Upper lobe of right lung (tissue), 1 donor: ENCODE results near the gene CPN2. TPM values are rescaled to one million over a fixed set of nuclear protein-coding genes. Genes with fewer than 3 reads are reported as not detected.

Experiments used
- ATAC-seq: fragments of 200-7000 bp; cut with Tn5 transposase; one replicate; pipeline ENCODE4 v1.9.1; 2020; ENCODE audit warnings: mild to moderate bottlenecking, moderate library complexity
- DNase-seq: peaks from one replicate; pipeline ENCODE4 v3.0.0-alpha.2; 2020
- H3K27ac ChIP-seq: fragments of 200-600 bp; one replicate; pipeline ENCODE4 v1.8.0; 2022
- H3K27me3 ChIP-seq: fragments of 200-600 bp; one replicate; pipeline ENCODE4 v1.8.0; 2022; ENCODE audit warnings: mild to moderate bottlenecking
- H3K36me3 ChIP-seq: fragments of 200-600 bp; one replicate; pipeline ENCODE4 v1.8.0; 2022
- H3K4me1 ChIP-seq: fragments of 200-600 bp; one replicate; pipeline ENCODE4 v1.8.0; 2022
- H3K4me3 ChIP-seq: fragments of 200-600 bp; one replicate; pipeline ENCODE4 v1.8.0; 2022; ENCODE audit warnings: mild to moderate bottlenecking
- H3K9me3 ChIP-seq: fragments of 200-600 bp; one replicate; pipeline ENCODE4 v1.8.0; 2022
- intact Hi-C: fragments of 100-400 bp; cut with DNase I; formaldehyde crosslinking; loops from one replicate; pipeline ENCODE4 v1.11.0; 2022
- total RNA-seq: library from RNA; stranded (reverse); fragmentation: NEBNext Ultra II Directional; extraction: Animal tissue kit (Norgen Biotek cat#: 25700); gene quantifications from one replicate; pipeline ENCODE4 v1.2.1, GENCODE V29; 2021
- TF ChIP-seq, protein P1 (sequence below): fragments of 200-600 bp; IDR thresholded peaks from one replicate; pipeline ENCODE4 v1.8.0; 2022; ENCODE audit warnings: antibody characterized with exemption
- donor health status: DM: no; HTN: yes; CAD: no; lungs with severe emphysema.

CPN2 gene
- total RNA-seq, 1 donor from 2014 or later = not detected

DNA sequence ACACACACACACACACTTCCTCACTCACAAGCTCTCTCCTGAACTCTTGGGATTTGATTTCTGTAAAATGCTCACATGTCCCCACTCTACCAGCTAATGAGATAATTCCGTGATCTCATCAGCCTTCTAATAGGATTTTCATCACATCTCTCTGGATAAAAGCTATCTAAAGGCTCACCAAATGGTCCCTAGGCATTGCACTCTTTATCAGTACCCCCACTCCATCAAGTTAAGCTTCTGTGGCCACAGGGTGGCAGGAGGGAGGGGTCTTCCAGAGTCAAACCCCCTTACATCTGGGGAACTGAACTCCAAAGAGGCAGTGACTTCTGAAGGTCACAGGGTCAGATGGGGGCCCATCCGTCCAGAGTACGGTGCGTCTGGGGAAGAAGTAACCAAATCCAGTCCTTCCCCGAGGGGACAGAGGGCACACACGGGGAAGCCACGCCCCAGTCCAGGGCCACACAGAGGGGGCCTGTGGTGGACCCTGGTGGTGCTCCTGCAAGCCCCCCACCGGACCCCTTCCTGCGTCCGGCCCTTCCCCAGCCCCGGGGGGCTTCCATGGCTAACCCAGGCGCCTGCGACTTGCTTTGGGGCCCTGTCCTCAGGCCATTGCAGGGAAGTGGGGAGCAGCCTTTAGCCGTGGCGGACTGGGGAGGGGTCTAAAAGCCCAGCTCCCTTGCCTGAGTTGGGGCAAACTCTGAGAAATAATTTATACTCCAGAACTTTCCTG lies 25.5 kb downstream of the CPN2 start:
- Histone ChIP-seq H3K27ac (no peak overlapping the region), H3K4me3 (no peak overlapping the region), H3K27me3 (no peaks in the 10 kb centered on the region), H3K9me3 (no peaks in the 10 kb centered on the region), H3K36me3 (no peaks in the 10 kb centered on the region), H3K4me1 (peaks cover under 1% of the 10 kb centered on the region)
- no peak for DNase-seq
- TF ChIP-seq, protein P1, sequence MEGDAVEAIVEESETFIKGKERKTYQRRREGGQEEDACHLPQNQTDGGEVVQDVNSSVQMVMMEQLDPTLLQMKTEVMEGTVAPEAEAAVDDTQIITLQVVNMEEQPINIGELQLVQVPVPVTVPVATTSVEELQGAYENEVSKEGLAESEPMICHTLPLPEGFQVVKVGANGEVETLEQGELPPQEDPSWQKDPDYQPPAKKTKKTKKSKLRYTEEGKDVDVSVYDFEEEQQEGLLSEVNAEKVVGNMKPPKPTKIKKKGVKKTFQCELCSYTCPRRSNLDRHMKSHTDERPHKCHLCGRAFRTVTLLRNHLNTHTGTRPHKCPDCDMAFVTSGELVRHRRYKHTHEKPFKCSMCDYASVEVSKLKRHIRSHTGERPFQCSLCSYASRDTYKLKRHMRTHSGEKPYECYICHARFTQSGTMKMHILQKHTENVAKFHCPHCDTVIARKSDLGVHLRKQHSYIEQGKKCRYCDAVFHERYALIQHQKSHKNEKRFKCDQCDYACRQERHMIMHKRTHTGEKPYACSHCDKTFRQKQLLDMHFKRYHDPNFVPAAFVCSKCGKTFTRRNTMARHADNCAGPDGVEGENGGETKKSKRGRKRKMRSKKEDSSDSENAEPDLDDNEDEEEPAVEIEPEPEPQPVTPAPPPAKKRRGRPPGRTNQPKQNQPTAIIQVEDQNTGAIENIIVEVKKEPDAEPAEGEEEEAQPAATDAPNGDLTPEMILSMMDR = no peak
- no peak for ATAC-seq
- intact Hi-C loops = no loop called here

DNA sequence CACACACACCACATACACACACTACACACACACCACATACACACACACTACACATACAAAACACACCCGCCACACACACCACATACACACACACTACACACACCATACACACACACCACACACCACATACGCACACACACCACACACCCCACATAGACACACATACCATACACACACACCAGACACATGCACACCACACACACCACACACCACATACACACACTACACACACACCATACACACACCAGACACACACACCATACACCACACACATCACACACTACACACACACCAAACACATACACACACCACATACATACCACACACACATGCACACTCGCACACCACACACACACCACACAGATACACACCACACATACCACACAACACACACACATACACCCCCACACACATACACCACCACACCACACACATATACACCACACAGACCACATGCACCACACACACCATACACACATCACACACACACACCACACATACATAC lies 26.3 kb downstream of the CPN2 start:
- Histone ChIP-seq H3K36me3 (no peaks in the 10 kb centered on the region), H3K4me3 (no peak overlapping the region), H3K9me3 (no peaks in the 10 kb centered on the region), H3K4me1 (no peaks in the 10 kb centered on the region), H3K27ac (no peak overlapping the region), H3K27me3 (no peaks in the 10 kb centered on the region)
- TF ChIP-seq, protein P1 = no peak
- DNase-seq = no peak
- no peak for ATAC-seq
- intact Hi-C loops = no loop called here

DNA sequence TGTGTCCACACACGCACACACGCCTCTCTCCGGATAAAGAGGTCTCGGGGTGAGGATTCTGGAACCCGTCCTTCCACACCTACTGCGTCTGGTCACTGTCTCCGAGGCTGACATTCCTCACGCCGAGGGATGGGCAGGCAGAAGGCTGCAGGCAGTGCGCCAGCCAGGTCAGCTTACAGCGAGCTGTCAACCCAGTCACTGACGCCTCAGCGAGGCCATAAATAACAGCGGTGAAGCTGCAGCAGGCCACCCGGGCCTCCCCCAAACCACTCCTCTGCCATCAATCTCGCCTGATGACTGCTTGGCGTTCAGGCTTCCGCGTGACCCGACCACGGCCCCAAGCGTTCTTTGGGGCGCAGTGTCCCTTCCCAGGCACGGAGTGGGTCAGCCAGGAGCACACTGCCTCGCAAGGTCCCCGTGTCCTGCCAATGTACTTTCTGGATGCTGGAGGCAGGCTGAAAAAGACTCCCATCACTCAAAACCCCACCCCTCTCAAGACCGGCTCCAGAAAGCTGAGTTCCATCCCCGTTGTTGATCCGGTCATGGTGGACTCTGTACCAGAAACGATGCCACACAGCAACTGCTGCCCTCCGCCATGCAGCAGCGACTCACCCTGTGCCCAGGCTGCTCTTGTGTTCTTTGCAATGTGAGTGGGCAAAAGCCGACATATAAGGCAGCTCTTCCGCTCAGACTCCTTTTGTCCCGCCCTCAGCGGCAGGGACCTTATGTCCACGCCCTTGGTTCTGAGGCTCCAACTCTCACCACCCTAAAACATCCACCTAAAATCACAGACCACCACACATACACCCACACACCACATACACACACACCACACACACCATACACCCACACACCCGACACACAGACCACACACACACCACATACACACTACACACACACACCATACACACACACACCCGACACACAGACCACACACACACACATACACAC lies 27.1 kb downstream of the CPN2 start:
- peak; percentile 59 for ATAC-seq
- DNase-seq = no peak
- Histone ChIP-seq H3K27ac (no peak overlapping the region), H3K9me3 (peaks cover under 1% of the 10 kb centered on the region), H3K27me3 (no peaks in the 10 kb centered on the region), H3K36me3 (no peaks in the 10 kb centered on the region), H3K4me3 (peak overlapping the region; percentile 9), H3K4me1 (no peaks in the 10 kb centered on the region)
- intact Hi-C loops = no loop called here
- TF ChIP-seq, protein P1 = no peak

DNA sequence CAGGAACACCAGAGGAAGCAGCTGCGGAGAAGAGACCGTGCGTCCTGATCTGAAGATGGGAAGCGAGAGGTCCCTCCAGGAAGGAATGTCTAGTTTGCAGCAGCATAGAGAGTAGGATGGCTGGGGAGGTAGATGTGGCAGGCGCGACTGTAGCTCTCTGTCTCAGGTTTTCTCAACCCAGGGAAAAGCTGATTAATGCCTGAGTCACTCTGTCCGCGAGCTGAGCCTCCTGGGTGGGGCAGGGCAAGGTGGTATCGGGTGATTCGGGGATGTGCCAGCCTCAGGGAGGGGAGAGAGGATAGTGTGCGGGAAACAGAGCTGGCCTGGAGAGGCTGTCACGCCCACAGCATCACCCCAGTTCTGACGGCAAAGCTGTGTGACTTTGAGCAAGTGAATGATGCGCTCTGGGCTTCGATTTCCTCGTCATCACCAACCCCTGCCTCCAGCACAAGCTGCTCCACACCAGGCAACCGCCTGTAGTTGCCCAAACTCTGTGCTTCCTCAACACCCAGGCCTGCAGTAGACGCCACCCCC lies 28.4 kb downstream of the CPN2 start:
- ATAC-seq (peak; percentile 6), DNase-seq (no peak)
- Histone ChIP-seq H3K4me3 (no peak overlapping the region), H3K4me1 (no peaks in the 10 kb centered on the region), H3K9me3 (peaks cover 6% of the 10 kb centered on the region), H3K27ac (no peak overlapping the region), H3K27me3 (no peaks in the 10 kb centered on the region), H3K36me3 (no peaks in the 10 kb centered on the region)
- intact Hi-C loops = no loop called here
- TF ChIP-seq, protein P1 = no peak

DNA sequence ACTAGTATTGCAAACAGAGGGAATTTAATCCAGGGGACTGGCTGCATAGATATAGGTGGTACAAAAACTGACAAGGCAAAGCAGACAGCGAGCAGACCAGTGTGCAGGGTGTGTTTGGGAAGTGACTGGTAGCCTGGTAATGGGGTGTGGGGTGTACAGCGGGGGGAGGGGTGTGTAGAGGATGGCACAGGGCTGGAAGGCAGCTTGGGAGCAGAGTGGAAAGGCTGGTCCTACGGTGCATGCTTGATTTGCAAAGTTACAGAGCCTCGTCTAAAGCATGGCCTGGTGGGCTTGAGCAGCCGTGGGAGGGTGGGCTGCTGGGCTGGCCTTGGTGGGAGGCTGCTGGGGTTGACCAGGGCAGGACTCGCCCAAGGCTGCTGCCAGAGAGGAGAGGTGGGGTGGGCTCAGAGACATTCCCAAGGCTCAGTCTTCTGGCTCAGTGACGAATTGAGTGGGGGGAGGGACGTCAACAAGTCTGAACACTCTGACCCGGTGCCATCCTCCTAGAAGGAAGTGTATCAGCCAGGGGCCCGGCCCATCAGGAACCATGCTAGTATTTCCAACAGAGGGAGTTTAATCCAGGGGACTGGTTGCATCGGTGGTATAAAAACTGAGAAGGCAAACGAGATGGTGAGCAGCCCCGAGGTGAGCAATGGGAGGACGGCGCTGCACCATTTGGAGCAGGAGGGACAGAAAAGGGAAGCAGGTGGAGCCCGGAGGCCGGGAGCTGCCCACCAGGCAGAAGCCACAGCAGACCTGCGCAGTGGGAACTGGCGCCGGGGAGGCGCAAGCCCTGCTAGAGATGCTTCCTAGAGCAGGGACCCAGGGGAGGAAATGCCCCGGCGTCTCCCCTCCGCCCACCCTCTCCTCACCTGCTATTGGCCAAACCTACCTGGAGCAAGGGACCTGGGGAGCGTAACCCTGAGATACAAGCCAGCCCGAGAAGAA lies 29.2 kb downstream of the CPN2 start:
- TF ChIP-seq, protein P1 = no peak
- Histone ChIP-seq H3K36me3 (no peaks in the 10 kb centered on the region), H3K9me3 (peaks cover 6% of the 10 kb centered on the region), H3K27ac (no peak overlapping the region), H3K27me3 (no peaks in the 10 kb centered on the region), H3K4me3 (no peak overlapping the region), H3K4me1 (no peaks in the 10 kb centered on the region)
- intact Hi-C loops = no loop called here
- ATAC-seq (no peak), DNase-seq (no peak)
